Measurements from ENCODE around the gene BORA. TPM values are rescaled to one million over a fixed set of nuclear protein-coding genes. Genes with fewer than 3 reads are reported as not detected.

Gene BORA
- total and polyA plus RNA-seq, 2 experiments from 2014 or later: 2.0 to 14.7 TPM

- Histone ChIP-seq H3K9me3 (ENCODE audit: low read depth) (no peaks in the 10 kb centered on the region), H3K27ac (no peak overlapping the region), H3K4me3 (no peak overlapping the region), H3K4me1 (ENCODE audit: low read depth) (peaks cover 20% of the 10 kb centered on the region), H3K36me3 (no peaks in the 10 kb centered on the region), H3K27me3 (no peaks in the 10 kb centered on the region)
- DNase-seq (ENCODE audit: low read depth in 1 of 2, low spot score in 1 of 2): no peak
- no peak for TF ChIP-seq CTCF (IDR thresholded peaks at IDR 0.05; ENCODE audit: low read depth, low read length)
Measured at GRCh38 chr13:72692884-72693514, 34.7 kb upstream of the BORA start.

DNA sequence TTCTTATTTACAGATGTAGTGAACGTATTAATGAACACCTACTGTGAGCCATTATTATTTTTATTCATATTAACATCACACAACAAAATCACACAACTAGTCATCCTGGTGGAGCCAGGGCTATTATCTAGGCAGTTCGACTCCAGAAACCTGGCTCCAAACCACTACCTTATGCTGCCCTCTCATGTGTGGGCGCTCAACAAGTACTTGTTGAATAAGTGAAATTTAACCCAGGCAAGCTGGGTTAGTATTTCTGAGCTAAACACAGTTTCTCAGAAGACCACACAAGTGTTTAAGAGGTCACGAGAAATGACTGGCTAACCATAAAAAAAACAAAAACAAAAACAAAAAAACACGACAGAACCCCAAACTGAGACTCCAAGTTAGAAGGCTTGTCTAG is 33.9 kb upstream of the BORA start:
- DNase-seq (ENCODE audit: low read depth in 1 of 2, low spot score in 1 of 2): no peak
- H3K9me3 ChIP-seq (ENCODE audit: low read depth): no peaks in the 10 kb centered on the region
- no peaks in the 10 kb centered on the region for H3K36me3 ChIP-seq
- no peak overlapping the region for H3K27ac ChIP-seq
- TF ChIP-seq CTCF (IDR thresholded peaks at IDR 0.05; ENCODE audit: low read depth, low read length): no peak
- no peak overlapping the region for H3K4me3 ChIP-seq
- H3K4me1 ChIP-seq (ENCODE audit: low read depth): peaks cover 20% of the 10 kb centered on the region
- H3K27me3 ChIP-seq: no peaks in the 10 kb centered on the region

DNA sequence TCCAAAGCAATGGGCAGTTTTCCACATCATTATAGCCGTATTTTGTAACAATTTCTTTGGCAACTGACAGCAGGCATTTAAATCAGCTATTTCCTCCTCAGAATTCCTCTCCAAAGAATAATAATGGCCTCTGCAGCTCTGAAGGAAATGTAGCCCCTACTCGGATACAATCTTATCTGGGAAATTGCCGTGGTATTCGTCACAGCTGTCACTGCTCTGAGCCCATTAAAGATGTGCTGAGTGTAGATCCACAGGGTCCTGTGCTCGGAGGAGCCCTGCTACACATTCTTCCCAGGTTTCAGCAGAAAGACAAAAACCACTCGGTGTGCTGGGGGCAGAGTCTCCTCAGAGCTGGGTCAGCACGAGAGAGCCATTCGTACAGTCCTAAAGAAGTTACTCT is 33.4 kb upstream of the BORA start:
- no peaks in the 10 kb centered on the region for H3K36me3 ChIP-seq

GRCh38 chr13:72696579-72696978 is 31.1 kb upstream of the BORA start:
- H3K36me3 ChIP-seq: no peaks in the 10 kb centered on the region
- H3K9me3 ChIP-seq (ENCODE audit: low read depth): no peaks in the 10 kb centered on the region
- peak; percentile 32 for TF ChIP-seq CTCF (IDR thresholded peaks at IDR 0.05; ENCODE audit: low read depth, low read length)
- no peak overlapping the region for H3K4me3 ChIP-seq
- H3K27ac ChIP-seq: no peak overlapping the region
- DNase-seq (ENCODE audit: low read depth in 1 of 2, low spot score in 1 of 2): peak in 1 of 2 donors; percentile 34
- H3K27me3 ChIP-seq: no peaks in the 10 kb centered on the region
- H3K4me1 ChIP-seq (ENCODE audit: low read depth): peaks cover 20% of the 10 kb centered on the region

More for the DNA sequence above, 33.4 kb upstream of the BORA start:
- no peaks in the 10 kb centered on the region for H3K27me3 ChIP-seq
- peaks cover 20% of the 10 kb centered on the region for H3K4me1 ChIP-seq (ENCODE audit: low read depth)
- DNase-seq (ENCODE audit: low read depth in 1 of 2, low spot score in 1 of 2): peak; percentile 15 to 53
- peak overlapping the region; percentile 47 for H3K27ac ChIP-seq
- H3K9me3 ChIP-seq (ENCODE audit: low read depth): no peaks in the 10 kb centered on the region
- no peak overlapping the region for H3K4me3 ChIP-seq
- TF ChIP-seq CTCF (IDR thresholded peaks at IDR 0.05; ENCODE audit: low read depth, low read length): no peak

- Histone ChIP-seq H3K4me1 (ENCODE audit: low read depth) (peaks cover 20% of the 10 kb centered on the region), H3K4me3 (no peak overlapping the region), H3K36me3 (no peaks in the 10 kb centered on the region), H3K27me3 (no peaks in the 10 kb centered on the region), H3K9me3 (ENCODE audit: low read depth) (no peaks in the 10 kb centered on the region), H3K27ac (no peak overlapping the region)
- no peak for TF ChIP-seq CTCF (IDR thresholded peaks at IDR 0.05; ENCODE audit: low read depth, low read length)
- no peak for DNase-seq (ENCODE audit: low read depth in 1 of 2, low spot score in 1 of 2)
Measured at GRCh38 chr13:72698164-72698563, 29.6 kb upstream of the BORA start.
